GM12875 (cell line): ENCODE measurements around the gene FNTB.

Experiments used
- H3K4me3 ChIP-seq: one replicate; pipeline ENCODE4 v1.5.1; 2011; ENCODE audit warnings: low read depth, low read length, control low read depth
- CTCF ChIP-seq: IDR thresholded peaks from 2 replicates; pipeline ENCODE4 v1.5.1; 2011; ENCODE audit warnings: low read depth, mild to moderate bottlenecking, control low read depth, inconsistent platforms, low read length, moderate library complexity, borderline replicate concordance; ENCODE audit not compliant: insufficient read depth

FNTB gene

GRCh38 chr14:65001723-65002122 lies 15.0 kb downstream of the FNTB start:
- no peak overlapping the region for H3K4me3 ChIP-seq
- no peak for TF ChIP-seq CTCF

GRCh38 chr14:65002586-65003210 lies 16.0 kb downstream of the FNTB start:
- no peak overlapping the region for H3K4me3 ChIP-seq
- no peak for TF ChIP-seq CTCF

GRCh38 chr14:65003394-65003793 lies 16.7 kb downstream of the FNTB start:
- H3K4me3 ChIP-seq, result no peak overlapping the region
- TF ChIP-seq CTCF, result no peak

GRCh38 chr14:65006261-65006721 lies 19.6 kb downstream of the FNTB start:
- no peak for TF ChIP-seq CTCF
- H3K4me3 ChIP-seq, result no peak overlapping the region

- no peak overlapping the region for H3K4me3 ChIP-seq
- no peak for TF ChIP-seq CTCF
Measured at GRCh38 chr14:65007202-65007601, 20.5 kb downstream of the FNTB start.

- no peak for TF ChIP-seq CTCF
- no peak overlapping the region for H3K4me3 ChIP-seq
Measured at GRCh38 chr14:65010211-65010931, 23.7 kb downstream of the FNTB start.

- TF ChIP-seq CTCF, result no peak
- H3K4me3 ChIP-seq, result no peak overlapping the region
Measured at GRCh38 chr14:65011538-65011937, 24.8 kb downstream of the FNTB start.
